ENCODE data around the gene ZNF358. TPM values are rescaled to one million over a fixed set of nuclear protein-coding genes. Genes with fewer than 3 reads are reported as not detected.

The ZNF358 gene
- total and polyA plus RNA-seq, 2 of the 13 experiments (the other 11 are each of a cell fraction or from before 2014, with no cell fraction given): 9.1 to 37.0 TPM

DNA sequence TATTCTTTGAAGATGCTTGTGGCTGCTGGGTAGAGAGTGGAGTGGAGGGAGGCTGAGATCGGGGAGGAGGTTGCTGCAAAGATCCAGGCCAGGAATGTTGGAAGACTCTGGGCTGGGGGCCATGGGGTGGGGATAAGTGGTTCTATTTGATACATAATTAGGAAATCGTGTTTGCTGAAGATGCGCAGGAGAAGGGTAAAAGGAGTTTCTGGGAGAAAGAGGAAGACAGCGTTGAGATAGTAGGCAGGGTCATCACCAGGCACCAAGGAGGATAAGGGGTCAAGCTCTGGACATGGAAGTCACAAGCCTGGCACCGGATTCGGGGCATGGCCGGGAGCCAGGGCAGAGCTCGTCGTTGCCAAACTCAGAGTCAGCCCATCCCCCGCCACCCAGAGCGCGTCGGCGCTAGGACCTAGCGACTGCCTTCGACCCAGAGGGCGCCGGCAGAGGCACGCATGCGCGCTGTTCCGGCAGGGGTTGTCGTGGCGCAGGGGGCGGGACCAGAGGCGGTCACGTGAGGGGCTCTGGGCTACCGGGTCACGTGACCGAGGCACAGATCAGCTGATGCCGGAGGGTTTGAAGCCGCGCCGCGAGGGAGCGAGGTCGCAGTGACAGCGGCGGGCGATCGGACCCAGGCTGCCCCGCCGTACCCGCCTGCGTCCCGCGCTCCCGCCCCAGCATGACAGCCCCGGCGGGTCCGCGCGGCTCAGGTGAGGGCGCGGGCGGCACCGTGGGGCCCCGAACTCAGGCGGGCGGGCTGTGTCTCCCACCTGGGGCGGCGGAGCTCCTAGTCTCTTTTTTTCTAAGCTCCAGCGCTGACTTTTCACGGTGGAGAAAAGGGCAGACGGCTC is 6.4 kb downstream of the ZNF358 start, which contains the start of gene MCOLN1 (continued):
- TF ChIP-seq, protein P1, sequence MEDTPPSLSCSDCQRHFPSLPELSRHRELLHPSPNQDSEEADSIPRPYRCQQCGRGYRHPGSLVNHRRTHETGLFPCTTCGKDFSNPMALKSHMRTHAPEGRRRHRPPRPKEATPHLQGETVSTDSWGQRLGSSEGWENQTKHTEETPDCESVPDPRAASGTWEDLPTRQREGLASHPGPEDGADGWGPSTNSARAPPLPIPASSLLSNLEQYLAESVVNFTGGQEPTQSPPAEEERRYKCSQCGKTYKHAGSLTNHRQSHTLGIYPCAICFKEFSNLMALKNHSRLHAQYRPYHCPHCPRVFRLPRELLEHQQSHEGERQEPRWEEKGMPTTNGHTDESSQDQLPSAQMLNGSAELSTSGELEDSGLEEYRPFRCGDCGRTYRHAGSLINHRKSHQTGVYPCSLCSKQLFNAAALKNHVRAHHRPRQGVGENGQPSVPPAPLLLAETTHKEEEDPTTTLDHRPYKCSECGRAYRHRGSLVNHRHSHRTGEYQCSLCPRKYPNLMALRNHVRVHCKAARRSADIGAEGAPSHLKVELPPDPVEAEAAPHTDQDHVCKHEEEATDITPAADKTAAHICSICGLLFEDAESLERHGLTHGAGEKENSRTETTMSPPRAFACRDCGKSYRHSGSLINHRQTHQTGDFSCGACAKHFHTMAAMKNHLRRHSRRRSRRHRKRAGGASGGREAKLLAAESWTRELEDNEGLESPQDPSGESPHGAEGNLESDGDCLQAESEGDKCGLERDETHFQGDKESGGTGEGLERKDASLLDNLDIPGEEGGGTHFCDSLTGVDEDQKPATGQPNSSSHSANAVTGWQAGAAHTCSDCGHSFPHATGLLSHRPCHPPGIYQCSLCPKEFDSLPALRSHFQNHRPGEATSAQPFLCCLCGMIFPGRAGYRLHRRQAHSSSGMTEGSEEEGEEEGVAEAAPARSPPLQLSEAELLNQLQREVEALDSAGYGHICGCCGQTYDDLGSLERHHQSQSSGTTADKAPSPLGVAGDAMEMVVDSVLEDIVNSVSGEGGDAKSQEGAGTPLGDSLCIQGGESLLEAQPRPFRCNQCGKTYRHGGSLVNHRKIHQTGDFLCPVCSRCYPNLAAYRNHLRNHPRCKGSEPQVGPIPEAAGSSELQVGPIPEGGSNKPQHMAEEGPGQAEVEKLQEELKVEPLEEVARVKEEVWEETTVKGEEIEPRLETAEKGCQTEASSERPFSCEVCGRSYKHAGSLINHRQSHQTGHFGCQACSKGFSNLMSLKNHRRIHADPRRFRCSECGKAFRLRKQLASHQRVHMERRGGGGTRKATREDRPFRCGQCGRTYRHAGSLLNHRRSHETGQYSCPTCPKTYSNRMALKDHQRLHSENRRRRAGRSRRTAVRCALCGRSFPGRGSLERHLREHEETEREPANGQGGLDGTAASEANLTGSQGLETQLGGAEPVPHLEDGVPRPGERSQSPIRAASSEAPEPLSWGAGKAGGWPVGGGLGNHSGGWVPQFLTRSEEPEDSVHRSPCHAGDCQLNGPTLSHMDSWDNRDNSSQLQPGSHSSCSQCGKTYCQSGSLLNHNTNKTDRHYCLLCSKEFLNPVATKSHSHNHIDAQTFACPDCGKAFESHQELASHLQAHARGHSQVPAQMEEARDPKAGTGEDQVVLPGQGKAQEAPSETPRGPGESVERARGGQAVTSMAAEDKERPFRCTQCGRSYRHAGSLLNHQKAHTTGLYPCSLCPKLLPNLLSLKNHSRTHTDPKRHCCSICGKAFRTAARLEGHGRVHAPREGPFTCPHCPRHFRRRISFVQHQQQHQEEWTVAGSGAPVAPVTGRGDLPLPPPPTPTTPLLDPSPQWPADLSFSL (CRISPR knock-in tag; IDR thresholded peaks at IDR 0.05): no peak
- TF ChIP-seq NCOA2 (CRISPR knock-in tag; IDR thresholded peaks at IDR 0.05) (peak; percentile 63; the same call in 1 of the 2 replicates), MXD4 (CRISPR knock-in tag; IDR thresholded peaks at IDR 0.05) (peak; percentile 95), SP2 (CRISPR knock-in tag; IDR thresholded peaks at IDR 0.05) (peak; percentile 82), ZNF766 (CRISPR knock-in tag; IDR thresholded peaks at IDR 0.05; ENCODE audit: borderline replicate concordance) (no peak; the same call in 1 of the 2 replicates), ZNF234 (CRISPR knock-in tag; conservative IDR thresholded peaks at IDR 0.05) (no peak), SYNCRIP (IDR thresholded peaks at IDR 0.05; ENCODE audit: insufficient read depth, low read depth, low read length) (no peak), TBL1XR1 (IDR thresholded peaks at IDR 0.05; ENCODE audit: borderline replicate concordance, low read length, partially characterized antibody) (peak; percentile 78), ZEB1 (IDR thresholded peaks at IDR 0.05; ENCODE audit: insufficient replicate concordance, low read depth) (no peak), NFIB (CRISPR knock-in tag; IDR thresholded peaks at IDR 0.05; ENCODE audit: borderline replicate concordance) (no peak), ETV6 (CRISPR knock-in tag; conservative IDR thresholded peaks at IDR 0.05) (peak; percentile 77; the same call in 1 of the 2 replicates), NFYB (CRISPR knock-in tag; IDR thresholded peaks at IDR 0.05) (peak; percentile 44), SALL1 (CRISPR knock-in tag; IDR thresholded peaks at IDR 0.05) (peak; percentile 87), ZBTB21 (CRISPR knock-in tag; IDR thresholded peaks at IDR 0.05) (no peak), ZNF720 (CRISPR knock-in tag; IDR thresholded peaks at IDR 0.05) (no peak), SMAD1 (CRISPR knock-in tag; IDR thresholded peaks at IDR 0.05; ENCODE audit: borderline replicate concordance, low read depth) (peak; percentile 79; the same call in 1 of the 2 replicates), ATF7-NPFF (CRISPR knock-in tag; IDR thresholded peaks at IDR 0.05; ENCODE audit: low read depth) (peak; percentile 81; the same call in 1 of the 2 replicates), CBX2 (IDR thresholded peaks at IDR 0.05; ENCODE audit: low read depth, low read length) (no peak), CBX2 (CRISPR knock-in tag; IDR thresholded peaks at IDR 0.05; ENCODE audit: low read depth) (no peak)
- TF ChIP-seq, protein P2, sequence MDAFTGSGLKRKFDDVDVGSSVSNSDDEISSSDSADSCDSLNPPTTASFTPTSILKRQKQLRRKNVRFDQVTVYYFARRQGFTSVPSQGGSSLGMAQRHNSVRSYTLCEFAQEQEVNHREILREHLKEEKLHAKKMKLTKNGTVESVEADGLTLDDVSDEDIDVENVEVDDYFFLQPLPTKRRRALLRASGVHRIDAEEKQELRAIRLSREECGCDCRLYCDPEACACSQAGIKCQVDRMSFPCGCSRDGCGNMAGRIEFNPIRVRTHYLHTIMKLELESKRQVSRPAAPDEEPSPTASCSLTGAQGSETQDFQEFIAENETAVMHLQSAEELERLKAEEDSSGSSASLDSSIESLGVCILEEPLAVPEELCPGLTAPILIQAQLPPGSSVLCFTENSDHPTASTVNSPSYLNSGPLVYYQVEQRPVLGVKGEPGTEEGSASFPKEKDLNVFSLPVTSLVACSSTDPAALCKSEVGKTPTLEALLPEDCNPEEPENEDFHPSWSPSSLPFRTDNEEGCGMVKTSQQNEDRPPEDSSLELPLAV (CRISPR knock-in tag; conservative IDR thresholded peaks at IDR 0.05; ENCODE audit: low read depth): no peak
- TF ChIP-seq, protein P3, sequence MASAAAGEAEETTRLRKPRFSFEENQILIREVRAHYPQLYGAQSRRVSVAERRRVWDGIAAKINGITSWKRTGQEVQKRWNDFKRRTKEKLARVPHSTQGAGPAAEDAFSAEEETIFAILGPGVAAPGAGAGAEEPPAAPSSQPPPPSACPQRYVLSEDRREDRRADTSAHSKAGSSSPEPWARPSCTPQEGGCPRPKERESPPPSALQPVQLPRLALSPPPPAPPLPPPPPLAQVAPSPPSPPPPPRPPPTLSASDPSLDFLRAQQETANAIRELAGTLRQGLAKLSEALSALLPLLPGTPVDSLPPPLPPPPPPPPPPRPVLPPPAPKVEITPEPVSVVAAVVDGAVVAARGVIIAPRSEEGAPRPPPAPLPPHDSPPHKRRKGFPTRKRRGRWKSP (CRISPR knock-in tag; IDR thresholded peaks at IDR 0.05): no peak; the same call in 1 of the 2 replicates

Data from HepG2 (cell line).